GM19351 (cell line): ENCODE data around the gene EIF2D.

ENCODE experiments used
- ATAC-seq: cut with Tn5 transposase; IDR thresholded peaks from one replicate; pipeline ENCODE4 v1.9.1; 2021; ENCODE audit warnings: mild to moderate bottlenecking, moderate library complexity; ENCODE audit not compliant: unreplicated experiment

The EIF2D gene

DNA sequence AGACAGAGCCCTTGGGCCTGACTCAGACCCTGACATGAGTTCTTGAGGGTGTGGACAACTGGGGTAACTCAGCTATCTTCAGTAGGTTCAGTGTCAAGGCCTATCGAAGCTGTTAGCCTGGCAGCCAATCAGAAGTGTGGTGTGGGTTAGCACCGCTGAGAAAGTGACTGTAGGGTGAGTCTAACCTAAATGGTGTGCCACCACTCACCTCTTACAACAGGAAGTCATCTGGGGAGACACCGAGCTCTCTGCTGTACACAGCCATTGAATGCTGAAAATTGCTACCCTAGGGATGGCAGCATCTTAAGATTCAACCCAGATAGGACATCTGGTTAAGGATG, 60.3 kb downstream of the EIF2D start:
- no peak for ATAC-seq

- no peak for ATAC-seq
Observed at GRCh38 chr1:206551296-206551985, 60.8 kb downstream of the EIF2D start.

DNA sequence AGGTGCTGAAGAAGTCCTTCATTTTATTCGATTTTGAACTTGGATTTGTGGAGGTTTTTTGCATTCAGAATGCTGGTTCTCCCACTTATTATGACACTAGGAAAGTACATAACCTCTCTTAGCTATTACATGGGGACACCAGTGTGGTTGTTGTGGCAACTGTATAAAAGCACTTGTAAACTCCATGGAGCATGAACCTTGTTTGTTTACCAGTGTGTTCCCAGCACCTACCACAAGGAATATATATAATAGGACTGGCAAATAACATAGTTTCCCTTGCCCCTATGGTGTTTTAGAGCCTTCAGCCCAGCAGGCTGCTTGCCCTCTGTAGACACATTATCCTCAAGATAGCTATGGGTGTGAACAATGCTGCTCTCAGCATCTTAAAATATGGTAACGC, 61.8 kb downstream of the EIF2D start:
- no peak for ATAC-seq

DNA sequence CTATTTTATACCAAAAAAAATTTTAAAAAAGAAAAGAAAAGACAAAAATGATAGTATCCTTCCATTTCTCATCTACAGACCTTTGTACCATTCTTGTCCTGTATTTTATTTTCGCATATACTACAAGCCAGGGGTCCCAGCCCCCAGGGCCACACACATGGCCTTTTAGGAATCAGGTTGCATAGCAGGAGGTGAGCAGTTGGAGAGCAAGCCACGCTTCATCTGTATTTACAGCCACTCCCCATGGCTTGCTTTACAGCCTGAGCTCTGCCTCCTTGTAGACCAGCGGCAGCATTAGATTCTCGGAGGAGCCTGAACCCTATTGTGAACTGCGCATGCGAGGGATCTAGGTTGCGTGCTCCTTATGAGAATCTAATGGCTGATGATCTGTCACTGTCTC, 65.2 kb downstream of the EIF2D start:
- ATAC-seq: no peak

DNA sequence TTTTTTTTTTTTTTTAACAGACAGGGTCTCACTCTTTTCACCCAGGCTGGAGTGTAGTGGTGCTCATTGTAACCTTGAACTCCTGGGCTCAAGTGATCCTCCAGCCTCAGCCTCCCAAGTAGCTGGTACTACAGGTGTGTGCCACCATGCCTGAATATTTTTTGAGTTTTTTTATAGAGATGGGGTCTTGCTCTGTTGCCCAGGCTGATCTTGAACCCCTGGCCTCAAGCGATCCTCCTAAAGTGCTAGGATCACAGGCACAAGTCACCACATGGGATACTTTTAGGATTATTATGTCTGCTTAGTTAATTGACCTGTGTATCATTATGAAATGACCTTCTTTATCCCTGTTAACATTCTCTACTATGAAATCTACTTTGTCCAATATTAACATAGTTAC, 66.9 kb downstream of the EIF2D start:
- no peak for ATAC-seq

DNA sequence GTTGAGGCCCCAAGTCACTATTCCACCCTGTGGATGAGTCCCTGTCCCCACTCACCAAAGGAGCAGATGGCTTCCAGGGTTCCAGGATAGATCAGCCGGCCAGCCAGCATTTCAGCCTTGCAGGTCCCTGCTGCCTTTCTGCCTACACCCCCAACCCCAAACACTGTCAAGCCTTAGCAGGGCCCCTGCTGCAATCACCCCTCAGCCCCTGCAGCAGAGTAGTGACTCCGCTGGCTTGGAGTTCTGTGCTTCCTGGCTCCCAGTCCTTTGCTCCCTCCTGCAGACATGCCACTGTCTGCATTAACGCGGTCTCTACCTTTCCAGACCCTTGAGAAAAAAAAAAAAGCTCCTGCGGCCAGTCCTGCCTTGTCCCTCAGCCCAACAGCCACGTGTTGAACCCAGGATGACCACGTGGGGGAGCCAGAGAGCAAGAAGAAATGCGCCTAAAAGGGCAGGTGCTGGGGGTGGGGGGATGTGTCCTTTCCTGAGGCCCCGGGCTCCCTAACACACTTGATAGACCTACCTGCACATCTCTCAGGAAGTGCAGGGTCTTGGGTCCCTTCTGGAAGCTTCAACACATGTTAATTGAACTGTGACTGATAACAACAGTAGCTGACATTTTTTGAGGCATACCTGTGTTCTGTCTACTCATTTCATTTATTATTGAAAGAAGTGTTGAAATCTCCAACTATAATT, 67.6 kb downstream of the EIF2D start:
- ATAC-seq: peak; percentile 57
